ENCODE measurements around the gene MAP1B. TPM values are rescaled to one million over a fixed set of nuclear protein-coding genes. Genes with fewer than 3 reads are reported as not detected.
A peak's percentile ranks its signal among the peaks of the same experiment; 100 is the strongest.

MAP1B gene
- total RNA-seq = 123 and 164 TPM in 2 replicates

GRCh38 chr5:72107131-72107900, at the start of gene MAP1B:
Gene MAP1B (plus strand): TSS chr5:72107475. CDS start chr5:72107532, 57 bp downstream.
- H3K36me3 ChIP-seq (ENCODE audit: insufficient read depth, low read length) = peaks cover 14% of the 10 kb centered on the region
- H3K79me2 ChIP-seq (ENCODE audit: insufficient read depth, low read length) = peaks cover 49% of the 10 kb centered on the region
- H3K27me3 ChIP-seq (ENCODE audit: insufficient read depth, low read length) = no peaks in the 10 kb centered on the region
- peaks cover 31% of the 10 kb centered on the region for H3K4me1 ChIP-seq (ENCODE audit: insufficient read depth, low read length)
- peak within 1 kb of the TSS; percentile 95 for H3K4me3 ChIP-seq (ENCODE audit: insufficient read depth, low read length)
- peak within 1 kb of the TSS; percentile 84 for H2AFZ ChIP-seq (ENCODE audit: low read length)
- DNase-seq (ENCODE audit: insufficient read length, low spot score, missing footprints) = peak; percentile 93
- peak within 1 kb of the TSS; percentile 89 for H3K4me2 ChIP-seq (ENCODE audit: insufficient read depth, low read length)
- H3K27ac ChIP-seq (ENCODE audit: low read depth, low read length) = peak within 1 kb of the TSS; percentile 67
- H4K20me1 ChIP-seq (ENCODE audit: insufficient read depth, low read length) = peaks cover 18% of the 10 kb centered on the region
- no peaks in the 10 kb centered on the region for H3K9me3 ChIP-seq (ENCODE audit: low read depth, low read length)
- TF ChIP-seq CTCF (IDR thresholded peaks at IDR 0.05; ENCODE audit: extremely low read depth, low read depth, low read length) = no peak

GRCh38 chr5:72057816-72058215, 49.5 kb upstream of the MAP1B start:
- no peak overlapping the region for H3K27ac ChIP-seq (ENCODE audit: low read depth, low read length)
- H2AFZ ChIP-seq (ENCODE audit: low read length) = no peak overlapping the region
- no peak overlapping the region for H3K4me3 ChIP-seq (ENCODE audit: insufficient read depth, low read length)
- no peaks in the 10 kb centered on the region for H3K36me3 ChIP-seq (ENCODE audit: insufficient read depth, low read length)
- H3K4me1 ChIP-seq (ENCODE audit: insufficient read depth, low read length) = no peaks in the 10 kb centered on the region
- peaks cover 36% of the 10 kb centered on the region for H3K27me3 ChIP-seq (ENCODE audit: insufficient read depth, low read length)
- DNase-seq (ENCODE audit: insufficient read length, low spot score, missing footprints) = no peak
- no peaks in the 10 kb centered on the region for H3K79me2 ChIP-seq (ENCODE audit: insufficient read depth, low read length)
- no peak overlapping the region for H3K4me2 ChIP-seq (ENCODE audit: insufficient read depth, low read length)
- no peaks in the 10 kb centered on the region for H4K20me1 ChIP-seq (ENCODE audit: insufficient read depth, low read length)
- H3K9me3 ChIP-seq (ENCODE audit: low read depth, low read length) = no peaks in the 10 kb centered on the region
- no peak for TF ChIP-seq CTCF (IDR thresholded peaks at IDR 0.05; ENCODE audit: extremely low read depth, low read depth, low read length)

- Histone ChIP-seq H3K36me3 (ENCODE audit: insufficient read depth, low read length) (no peaks in the 10 kb centered on the region), H4K20me1 (ENCODE audit: insufficient read depth, low read length) (no peaks in the 10 kb centered on the region), H3K4me2 (ENCODE audit: insufficient read depth, low read length) (no peak overlapping the region), H3K27me3 (ENCODE audit: insufficient read depth, low read length) (peaks cover 16% of the 10 kb centered on the region), H3K4me3 (ENCODE audit: insufficient read depth, low read length) (no peak overlapping the region), H3K27ac (ENCODE audit: low read depth, low read length) (no peak overlapping the region), H2AFZ (ENCODE audit: low read length) (no peak overlapping the region), H3K9me3 (ENCODE audit: low read depth, low read length) (no peaks in the 10 kb centered on the region), H3K79me2 (ENCODE audit: insufficient read depth, low read length) (no peaks in the 10 kb centered on the region), H3K4me1 (ENCODE audit: insufficient read depth, low read length) (peaks cover 26% of the 10 kb centered on the region)
- no peak for DNase-seq (ENCODE audit: insufficient read length, low spot score, missing footprints)
- no peak for TF ChIP-seq CTCF (IDR thresholded peaks at IDR 0.05; ENCODE audit: extremely low read depth, low read depth, low read length)
Measured at GRCh38 chr5:72063219-72063819, 44.0 kb upstream of the MAP1B start.
